ENCODE measurements around the gene SFRP5.

SFRP5 gene

GRCh38 chr10:97736403-97736901 lies 35.3 kb downstream of the SFRP5 start:
- Histone ChIP-seq H2AFZ (ENCODE audit: low read length, unreplicated experiment) (peak overlapping the region; percentile 74), H3K4me3 (ENCODE audit: low read depth, low read length) (peak overlapping the region; percentile 91), H3K27me3 (ENCODE audit: insufficient read depth, low read length) (no peaks in the 10 kb centered on the region), H3K79me2 (ENCODE audit: control insufficient read depth, insufficient read depth, low read length, unreplicated experiment) (peaks cover 36% of the 10 kb centered on the region), H3K4me1 (ENCODE audit: control insufficient read depth, insufficient read depth, low read length, unreplicated experiment) (peaks cover 15% of the 10 kb centered on the region), H3K27ac (ENCODE audit: low read depth, low read length) (0 out of 2 replicates have a peak overlapping the region, but pooled peaks have one; percentile 10), H3K36me3 (ENCODE audit: insufficient read depth, low read length) (peaks cover 3% of the 10 kb centered on the region; the same call in 1 of the 2 replicates)

GRCh38 chr10:97734021-97734420 lies 37.8 kb downstream of the SFRP5 start:
- Histone ChIP-seq H3K27ac (ENCODE audit: low read depth, low read length) (no peak overlapping the region), H2AFZ (ENCODE audit: low read length, unreplicated experiment) (no peak overlapping the region), H3K36me3 (ENCODE audit: insufficient read depth, low read length) (no peaks in the 10 kb centered on the region), H3K79me2 (ENCODE audit: control insufficient read depth, insufficient read depth, low read length, unreplicated experiment) (peaks cover 19% of the 10 kb centered on the region), H3K4me1 (ENCODE audit: control insufficient read depth, insufficient read depth, low read length, unreplicated experiment) (peaks cover 15% of the 10 kb centered on the region), H3K4me3 (ENCODE audit: low read depth, low read length) (no peak overlapping the region), H3K27me3 (ENCODE audit: insufficient read depth, low read length) (no peaks in the 10 kb centered on the region)

- no peaks in the 10 kb centered on the region for H3K27me3 ChIP-seq (ENCODE audit: insufficient read depth, low read length)
- no peak overlapping the region for H3K27ac ChIP-seq (ENCODE audit: low read depth, low read length)
- no peak overlapping the region for H3K4me3 ChIP-seq (ENCODE audit: low read depth, low read length)
- no peaks in the 10 kb centered on the region for H3K36me3 ChIP-seq (ENCODE audit: insufficient read depth, low read length)
- no peak overlapping the region for H2AFZ ChIP-seq (ENCODE audit: low read length, unreplicated experiment)
- H3K79me2 ChIP-seq (ENCODE audit: control insufficient read depth, insufficient read depth, low read length, unreplicated experiment): peaks cover 11% of the 10 kb centered on the region
- peaks cover 11% of the 10 kb centered on the region for H3K4me1 ChIP-seq (ENCODE audit: control insufficient read depth, insufficient read depth, low read length, unreplicated experiment)
Measured at GRCh38 chr10:97733256-97733655, 38.5 kb downstream of the SFRP5 start.

- Histone ChIP-seq H3K79me2 (ENCODE audit: control insufficient read depth, insufficient read depth, low read length, unreplicated experiment) (no peaks in the 10 kb centered on the region), H3K27me3 (ENCODE audit: insufficient read depth, low read length) (no peaks in the 10 kb centered on the region), H3K4me3 (ENCODE audit: low read depth, low read length) (no peak overlapping the region), H3K36me3 (ENCODE audit: insufficient read depth, low read length) (no peaks in the 10 kb centered on the region), H3K4me1 (ENCODE audit: control insufficient read depth, insufficient read depth, low read length, unreplicated experiment) (peaks cover 8% of the 10 kb centered on the region), H3K27ac (ENCODE audit: low read depth, low read length) (no peak overlapping the region), H2AFZ (ENCODE audit: low read length, unreplicated experiment) (no peak overlapping the region)
Measured at GRCh38 chr10:97732052-97732359, 39.8 kb downstream of the SFRP5 start.

GRCh38 chr10:97731346-97732051 lies 40.3 kb downstream of the SFRP5 start:
- Histone ChIP-seq H3K27me3 (ENCODE audit: insufficient read depth, low read length) (no peaks in the 10 kb centered on the region), H3K27ac (ENCODE audit: low read depth, low read length) (no peak overlapping the region), H3K4me3 (ENCODE audit: low read depth, low read length) (no peak overlapping the region), H2AFZ (ENCODE audit: low read length, unreplicated experiment) (no peak overlapping the region), H3K79me2 (ENCODE audit: control insufficient read depth, insufficient read depth, low read length, unreplicated experiment) (no peaks in the 10 kb centered on the region), H3K4me1 (ENCODE audit: control insufficient read depth, insufficient read depth, low read length, unreplicated experiment) (peaks cover 11% of the 10 kb centered on the region), H3K36me3 (ENCODE audit: insufficient read depth, low read length) (no peaks in the 10 kb centered on the region)

GRCh38 chr10:97729014-97729413 lies 42.8 kb downstream of the SFRP5 start:
- H2AFZ ChIP-seq (ENCODE audit: low read length, unreplicated experiment): no peak overlapping the region
- H3K4me3 ChIP-seq (ENCODE audit: low read depth, low read length): no peak overlapping the region
- H3K27ac ChIP-seq (ENCODE audit: low read depth, low read length): no peak overlapping the region

GRCh38 chr10:97726636-97727178 lies 45.1 kb downstream of the SFRP5 start:
- H3K79me2 ChIP-seq (ENCODE audit: control insufficient read depth, insufficient read depth, low read length, unreplicated experiment): no peaks in the 10 kb centered on the region
- peak overlapping the region; percentile 56; the same call in 1 of the 2 replicates for H3K27ac ChIP-seq (ENCODE audit: low read depth, low read length)
- no peaks in the 10 kb centered on the region for H3K36me3 ChIP-seq (ENCODE audit: insufficient read depth, low read length)
- H2AFZ ChIP-seq (ENCODE audit: low read length, unreplicated experiment): no peak overlapping the region
- H3K4me1 ChIP-seq (ENCODE audit: control insufficient read depth, insufficient read depth, low read length, unreplicated experiment): peaks cover 12% of the 10 kb centered on the region
- no peaks in the 10 kb centered on the region for H3K27me3 ChIP-seq (ENCODE audit: insufficient read depth, low read length)
- peak overlapping the region; percentile 39; the same call in 1 of the 2 replicates for H3K4me3 ChIP-seq (ENCODE audit: low read depth, low read length)

More at GRCh38 chr10:97729014-97729413, 42.8 kb downstream of the SFRP5 start:
- Histone ChIP-seq H3K4me1 (ENCODE audit: control insufficient read depth, insufficient read depth, low read length, unreplicated experiment) (peaks cover 12% of the 10 kb centered on the region), H3K36me3 (ENCODE audit: insufficient read depth, low read length) (no peaks in the 10 kb centered on the region), H3K27me3 (ENCODE audit: insufficient read depth, low read length) (no peaks in the 10 kb centered on the region), H3K79me2 (ENCODE audit: control insufficient read depth, insufficient read depth, low read length, unreplicated experiment) (no peaks in the 10 kb centered on the region)

GRCh38 chr10:97724341-97724941 lies 47.4 kb downstream of the SFRP5 start:
- Histone ChIP-seq H3K4me3 (ENCODE audit: low read depth, low read length) (no peak overlapping the region), H3K27me3 (ENCODE audit: insufficient read depth, low read length) (no peaks in the 10 kb centered on the region), H2AFZ (ENCODE audit: low read length, unreplicated experiment) (no peak overlapping the region), H3K79me2 (ENCODE audit: control insufficient read depth, insufficient read depth, low read length, unreplicated experiment) (no peaks in the 10 kb centered on the region), H3K27ac (ENCODE audit: low read depth, low read length) (peak overlapping the region; percentile 23; the same call in 1 of the 2 replicates), H3K36me3 (ENCODE audit: insufficient read depth, low read length) (no peaks in the 10 kb centered on the region), H3K4me1 (ENCODE audit: control insufficient read depth, insufficient read depth, low read length, unreplicated experiment) (peaks cover 12% of the 10 kb centered on the region)

GRCh38 chr10:97723001-97723400 lies 48.8 kb downstream of the SFRP5 start:
- Histone ChIP-seq H2AFZ (ENCODE audit: low read length, unreplicated experiment) (no peak overlapping the region), H3K27me3 (ENCODE audit: insufficient read depth, low read length) (no peaks in the 10 kb centered on the region), H3K27ac (ENCODE audit: low read depth, low read length) (no peak overlapping the region), H3K4me1 (ENCODE audit: control insufficient read depth, insufficient read depth, low read length, unreplicated experiment) (peaks cover 23% of the 10 kb centered on the region), H3K36me3 (ENCODE audit: insufficient read depth, low read length) (peaks cover 5% of the 10 kb centered on the region; the same call in 1 of the 2 replicates), H3K4me3 (ENCODE audit: low read depth, low read length) (no peak overlapping the region), H3K79me2 (ENCODE audit: control insufficient read depth, insufficient read depth, low read length, unreplicated experiment) (no peaks in the 10 kb centered on the region)

GRCh38 chr10:97721871-97722780 lies 49.7 kb downstream of the SFRP5 start:
- Histone ChIP-seq H3K79me2 (ENCODE audit: control insufficient read depth, insufficient read depth, low read length, unreplicated experiment) (peaks cover 8% of the 10 kb centered on the region), H3K4me3 (ENCODE audit: low read depth, low read length) (no peak overlapping the region), H3K27me3 (ENCODE audit: insufficient read depth, low read length) (no peaks in the 10 kb centered on the region), H2AFZ (ENCODE audit: low read length, unreplicated experiment) (no peak overlapping the region), H3K27ac (ENCODE audit: low read depth, low read length) (no peak overlapping the region), H3K36me3 (ENCODE audit: insufficient read depth, low read length) (peaks cover 12% of the 10 kb centered on the region), H3K4me1 (ENCODE audit: control insufficient read depth, insufficient read depth, low read length, unreplicated experiment) (peaks cover 28% of the 10 kb centered on the region)

Data from ACC112 (cell line).